ENCODE data around the gene TRABD.

Gene TRABD

DNA sequence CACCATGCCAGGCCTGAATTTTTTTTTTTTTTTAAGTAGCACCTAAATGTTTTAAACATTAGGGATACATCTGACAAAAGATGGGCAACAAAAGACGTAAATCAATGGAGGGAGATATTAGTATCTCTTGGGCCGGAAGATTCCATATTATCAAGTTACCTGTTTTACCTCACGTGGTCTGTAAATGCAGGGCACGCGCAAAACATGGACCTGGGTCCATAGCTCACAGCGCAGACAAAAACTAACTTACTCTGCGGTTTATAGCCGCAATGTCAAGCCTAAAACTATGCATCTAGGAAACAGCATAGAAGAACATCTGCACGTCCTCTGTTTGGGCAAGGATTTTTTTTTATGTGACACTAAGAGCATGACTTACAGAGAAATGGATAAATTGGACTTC is 46.7 kb upstream of the TRABD start:
- H3K27ac ChIP-seq (ENCODE audit: low read length), result peak overlapping the region; percentile 61; the same call in 1 of the 2 replicates
- no peak for TF ChIP-seq EZH2 (optimal IDR thresholded peaks at IDR 0.05; ENCODE audit: low read depth, low read length)
- no peak overlapping the region for H2AFZ ChIP-seq (ENCODE audit: low read length)
- peaks cover 13% of the 10 kb centered on the region; the same call in 1 of the 2 replicates for H3F3A ChIP-seq (ENCODE audit: insufficient read depth, low read length)
- H3K9me3 ChIP-seq (replicated peaks; ENCODE audit: insufficient read depth, low read length), result no peaks in the 10 kb centered on the region
- 0 out of 2 replicates have a peak, but pooled peaks cover 3% of the 10 kb centered on the region for H3K27me3 ChIP-seq (replicated peaks; ENCODE audit: insufficient read depth, low read length)
- H3K4me1 ChIP-seq (ENCODE audit: low read length), result peaks cover 15% of the 10 kb centered on the region
- H3K79me2 ChIP-seq (ENCODE audit: low read length), result no peaks in the 10 kb centered on the region
- no peak overlapping the region for H3K4me3 ChIP-seq (ENCODE audit: low read length)
- no peak overlapping the region for H3K9ac ChIP-seq (ENCODE audit: low read length)
- DNase-seq, result no peak
- H3K9me2 ChIP-seq (replicated peaks; ENCODE audit: insufficient read depth, low read length), result no peaks in the 10 kb centered on the region
- H3K4me2 ChIP-seq (ENCODE audit: low read depth, low read length), result peak overlapping the region; percentile 35; the same call in 1 of the 2 replicates
- H4K20me1 ChIP-seq (ENCODE audit: insufficient read depth, low read length), result no peaks in the 10 kb centered on the region
- H3K36me3 ChIP-seq (replicated peaks; ENCODE audit: insufficient read depth, low read length), result no peaks in the 10 kb centered on the region

DNA sequence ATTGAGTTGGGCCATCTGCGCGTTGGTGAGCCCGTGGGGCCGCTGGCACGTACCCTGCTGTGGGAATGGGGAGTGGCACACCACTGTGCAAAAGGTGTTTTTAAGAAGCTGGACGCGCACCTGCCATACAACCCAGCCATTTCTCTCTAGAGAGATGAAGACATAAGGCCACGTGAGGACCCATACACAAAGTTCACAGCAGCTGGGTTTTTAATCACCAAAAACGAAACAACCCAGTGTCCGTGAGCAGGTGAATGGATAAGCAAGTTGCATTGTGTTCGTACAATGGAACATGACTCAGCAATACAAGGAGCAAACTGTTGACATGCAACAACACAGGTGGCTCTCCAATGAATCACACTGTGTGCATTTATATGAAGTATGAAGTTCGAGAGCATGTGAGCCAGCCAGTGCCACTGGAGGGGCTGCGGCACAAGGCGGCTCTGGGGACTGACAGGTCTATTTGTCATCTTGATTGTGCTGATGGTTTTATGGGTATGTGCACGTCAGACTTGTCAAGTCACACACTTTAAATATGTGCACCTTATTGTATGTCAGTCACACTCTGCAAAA is 45.8 kb upstream of the TRABD start:
- Histone ChIP-seq H3F3A (ENCODE audit: insufficient read depth, low read length) (peaks cover 13% of the 10 kb centered on the region; the same call in 1 of the 2 replicates), H2AFZ (ENCODE audit: low read length) (peak overlapping the region; percentile 14; the same call in 1 of the 2 replicates), H3K27ac (ENCODE audit: low read length) (peak overlapping the region; percentile 61), H3K9me2 (replicated peaks; ENCODE audit: insufficient read depth, low read length) (no peaks in the 10 kb centered on the region), H3K36me3 (replicated peaks; ENCODE audit: insufficient read depth, low read length) (no peaks in the 10 kb centered on the region), H3K79me2 (ENCODE audit: low read length) (no peaks in the 10 kb centered on the region), H4K20me1 (ENCODE audit: insufficient read depth, low read length) (no peaks in the 10 kb centered on the region), H3K9me3 (replicated peaks; ENCODE audit: insufficient read depth, low read length) (no peaks in the 10 kb centered on the region), H3K9ac (ENCODE audit: low read length) (no peak overlapping the region), H3K27me3 (replicated peaks; ENCODE audit: insufficient read depth, low read length) (no peaks in the 10 kb centered on the region), H3K4me3 (ENCODE audit: low read length) (peak overlapping the region; percentile 4; the same call in 1 of the 2 replicates), H3K4me2 (ENCODE audit: low read depth, low read length) (peak overlapping the region; percentile 35), H3K4me1 (ENCODE audit: low read length) (peaks cover 15% of the 10 kb centered on the region)
- peak; percentile 91 for DNase-seq
- TF ChIP-seq EZH2 (optimal IDR thresholded peaks at IDR 0.05; ENCODE audit: low read depth, low read length), result no peak
- no peak for TF ChIP-seq CTCF (IDR thresholded peaks at IDR 0.05; ENCODE audit: low read length)
- TF ChIP-seq EZH2phosphoT487 (IDR thresholded peaks at IDR 0.05; ENCODE audit: low read length), result no peak

DNA sequence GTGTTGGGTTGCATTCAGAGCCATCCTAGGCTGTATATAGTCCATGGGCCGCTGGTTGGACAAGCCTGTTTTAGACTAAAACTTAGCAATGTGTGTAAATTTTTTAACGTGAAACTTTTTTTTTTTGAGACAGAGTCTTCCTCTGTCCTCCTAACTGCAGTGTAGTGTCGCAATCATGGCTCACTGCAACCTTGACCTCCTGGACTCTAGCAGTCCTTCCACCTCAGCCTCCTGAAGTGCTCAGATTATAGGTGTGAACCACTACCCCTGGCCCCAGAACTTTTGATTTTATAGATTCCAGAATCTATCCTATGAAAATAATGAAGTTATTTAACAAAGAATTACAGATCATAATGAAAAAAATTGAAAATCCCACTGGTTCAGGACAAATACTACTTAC is 45.1 kb upstream of the TRABD start:
- Histone ChIP-seq H3K9me3 (replicated peaks; ENCODE audit: insufficient read depth, low read length) (no peaks in the 10 kb centered on the region), H3K79me2 (ENCODE audit: low read length) (no peaks in the 10 kb centered on the region), H3K4me3 (ENCODE audit: low read length) (no peak overlapping the region), H3K9ac (ENCODE audit: low read length) (no peak overlapping the region), H3K27me3 (replicated peaks; ENCODE audit: insufficient read depth, low read length) (0 out of 2 replicates have a peak, but pooled peaks cover 3% of the 10 kb centered on the region), H2AFZ (ENCODE audit: low read length) (no peak overlapping the region), H4K20me1 (ENCODE audit: insufficient read depth, low read length) (no peaks in the 10 kb centered on the region), H3K36me3 (replicated peaks; ENCODE audit: insufficient read depth, low read length) (no peaks in the 10 kb centered on the region), H3K4me1 (ENCODE audit: low read length) (peaks cover 15% of the 10 kb centered on the region), H3K27ac (ENCODE audit: low read length) (peak overlapping the region; percentile 61; the same call in 1 of the 2 replicates), H3K4me2 (ENCODE audit: low read depth, low read length) (peak overlapping the region; percentile 35; the same call in 1 of the 2 replicates), H3K9me2 (replicated peaks; ENCODE audit: insufficient read depth, low read length) (no peaks in the 10 kb centered on the region), H3F3A (ENCODE audit: insufficient read depth, low read length) (peaks cover 13% of the 10 kb centered on the region; the same call in 1 of the 2 replicates)
- TF ChIP-seq EZH2 (optimal IDR thresholded peaks at IDR 0.05; ENCODE audit: low read depth, low read length), result no peak
- no peak for TF ChIP-seq CTCF (IDR thresholded peaks at IDR 0.05; ENCODE audit: low read length)
- no peak for DNase-seq

- no peak overlapping the region for H3K4me3 ChIP-seq (ENCODE audit: low read length)
- no peak for DNase-seq
- H3K9me3 ChIP-seq (replicated peaks; ENCODE audit: insufficient read depth, low read length), result no peaks in the 10 kb centered on the region
- H2AFZ ChIP-seq (ENCODE audit: low read length), result no peak overlapping the region
- H3K27ac ChIP-seq (ENCODE audit: low read length), result no peak overlapping the region
- peaks cover 15% of the 10 kb centered on the region for H3K4me1 ChIP-seq (ENCODE audit: low read length)
- H3K79me2 ChIP-seq (ENCODE audit: low read length), result no peaks in the 10 kb centered on the region
- H3K36me3 ChIP-seq (replicated peaks; ENCODE audit: insufficient read depth, low read length), result no peaks in the 10 kb centered on the region
- peaks cover 13% of the 10 kb centered on the region; the same call in 1 of the 2 replicates for H3F3A ChIP-seq (ENCODE audit: insufficient read depth, low read length)
- no peak overlapping the region for H3K9ac ChIP-seq (ENCODE audit: low read length)
- H3K9me2 ChIP-seq (replicated peaks; ENCODE audit: insufficient read depth, low read length), result no peaks in the 10 kb centered on the region
- H3K4me2 ChIP-seq (ENCODE audit: low read depth, low read length), result no peak overlapping the region
- TF ChIP-seq EZH2phosphoT487 (IDR thresholded peaks at IDR 0.05; ENCODE audit: low read length) (no peak), EZH2 (optimal IDR thresholded peaks at IDR 0.05; ENCODE audit: low read depth, low read length) (no peak), CTCF (IDR thresholded peaks at IDR 0.05; ENCODE audit: low read length) (no peak)
- H4K20me1 ChIP-seq (ENCODE audit: insufficient read depth, low read length), result no peaks in the 10 kb centered on the region
- H3K27me3 ChIP-seq (replicated peaks; ENCODE audit: insufficient read depth, low read length), result 0 out of 2 replicates have a peak, but pooled peaks cover 4% of the 10 kb centered on the region
Measured at GRCh38 chr22:50141462-50141861, 44.3 kb upstream of the TRABD start.
